Measurements from ENCODE around the gene RNF121. TPM values are rescaled to one million over a fixed set of nuclear protein-coding genes. Genes with fewer than 3 reads are reported as not detected.

Gene RNF121
- total RNA-seq, 2 experiments from 2014 or later: 29.9 to 32.8 TPM

GRCh38 chr11:71917646-71918140 lies 11.2 kb upstream of the RNF121 start:
- Mint-ChIP-seq H3K4me1 (no peaks in the 10 kb centered on the region), H3K27me3 (no peaks in the 10 kb centered on the region), H3K36me3 (peaks cover 27% of the 10 kb centered on the region), H3K4me3 (no peak overlapping the region), H3K9me3 (no peaks in the 10 kb centered on the region), H3K27ac (no peak overlapping the region)
- POLR2A ChIA-PET: no interaction called here
- no peak for ATAC-seq (ENCODE audit: low read depth)
- no peak for DNase-seq

- Mint-ChIP-seq H3K27me3 (no peaks in the 10 kb centered on the region), H3K4me1 (peaks cover 28% of the 10 kb centered on the region), H3K36me3 (peaks cover 19% of the 10 kb centered on the region), H3K9me3 (no peaks in the 10 kb centered on the region), H3K27ac (peak within 1 kb of the TSS; percentile 99), H3K4me3 (peak within 1 kb of the TSS; percentile 93)
- ATAC-seq (ENCODE audit: low read depth): peak; percentile 81
- POLR2A ChIA-PET: interaction anchor here (0.6 to 1.7 kb wide), 10 partner anchors 19 to 506 kb away, joined by 3 to 8 read pairs (median 4); partner anchors contain the start of genes ANAPC15, CLPB and IL18BP
- peak; percentile 75 for DNase-seq
Observed at GRCh38 chr11:71927820-71928736, 768 bp upstream of the RNF121 start, which contains the start of gene XNDC1N. Gene XNDC1N (minus strand): TSS chr11:71928594. CDS start chr11:71923353, 5,241 bp downstream.

GRCh38 chr11:71929491-71929890 lies 645 bp downstream of the RNF121 start:
- Mint-ChIP-seq H3K4me3 (peak overlapping the region; percentile 93), H3K9me3 (no peaks in the 10 kb centered on the region), H3K36me3 (peaks cover 19% of the 10 kb centered on the region), H3K4me1 (peaks cover 35% of the 10 kb centered on the region), H3K27me3 (no peaks in the 10 kb centered on the region), H3K27ac (peak overlapping the region; percentile 99)
- DNase-seq (no peak), ATAC-seq (ENCODE audit: low read depth) (no peak)
- POLR2A ChIA-PET: interaction anchor here (1.2 to 1.5 kb wide), 3 partner anchors 20 to 183 kb away, joined by 3 to 4 read pairs (median 4); partner anchors contain the start of gene ANAPC15

- POLR2A ChIA-PET: no interaction called here
- Mint-ChIP-seq H3K27me3 (no peaks in the 10 kb centered on the region), H3K4me3 (peak overlapping the region; percentile 93), H3K9me3 (no peaks in the 10 kb centered on the region), H3K4me1 (peaks cover 36% of the 10 kb centered on the region), H3K27ac (no peak overlapping the region), H3K36me3 (peaks cover 12% of the 10 kb centered on the region)
- ATAC-seq (ENCODE audit: low read depth) (no peak), DNase-seq (no peak)
Observed at GRCh38 chr11:71930556-71931244, 1.9 kb downstream of the RNF121 start.

GRCh38 chr11:71931245-71931602 lies 2.4 kb downstream of the RNF121 start:
- no peak overlapping the region for H3K27ac Mint-ChIP-seq
- peak overlapping the region; percentile 21 for H3K4me3 Mint-ChIP-seq
- no peaks in the 10 kb centered on the region for H3K9me3 Mint-ChIP-seq
- H3K4me1 Mint-ChIP-seq: peaks cover 36% of the 10 kb centered on the region
- DNase-seq (no peak), ATAC-seq (ENCODE audit: low read depth) (no peak)
- POLR2A ChIA-PET: no interaction called here
- no peaks in the 10 kb centered on the region for H3K27me3 Mint-ChIP-seq
- peaks cover 10% of the 10 kb centered on the region for H3K36me3 Mint-ChIP-seq

- no peaks in the 10 kb centered on the region for H3K9me3 Mint-ChIP-seq
Observed at GRCh38 chr11:71933141-71933933, 4.5 kb downstream of the RNF121 start.

GRCh38 chr11:71934213-71934612 lies 5.4 kb downstream of the RNF121 start:
- ATAC-seq (ENCODE audit: low read depth) (no peak), DNase-seq (no peak)
- POLR2A ChIA-PET: no interaction called here
- H3K9me3 Mint-ChIP-seq: no peaks in the 10 kb centered on the region
- H3K36me3 Mint-ChIP-seq: peaks cover 4% of the 10 kb centered on the region
- H3K27ac Mint-ChIP-seq: no peak overlapping the region
- H3K4me3 Mint-ChIP-seq: no peak overlapping the region
- H3K4me1 Mint-ChIP-seq: peaks cover 29% of the 10 kb centered on the region
- H3K27me3 Mint-ChIP-seq: no peaks in the 10 kb centered on the region

More at GRCh38 chr11:71933141-71933933, 4.5 kb downstream of the RNF121 start:
- POLR2A ChIA-PET: no interaction called here
- H3K27ac Mint-ChIP-seq: no peak overlapping the region
- no peaks in the 10 kb centered on the region for H3K27me3 Mint-ChIP-seq
- peaks cover 8% of the 10 kb centered on the region for H3K36me3 Mint-ChIP-seq
- no peak for DNase-seq
- peaks cover 32% of the 10 kb centered on the region for H3K4me1 Mint-ChIP-seq
- ATAC-seq (ENCODE audit: low read depth): no peak
- H3K4me3 Mint-ChIP-seq: no peak overlapping the region

GRCh38 chr11:71935338-71935925 lies 6.6 kb downstream of the RNF121 start:
- DNase-seq (no peak), ATAC-seq (ENCODE audit: low read depth) (no peak)
- no peak overlapping the region for H3K4me3 Mint-ChIP-seq
- H3K27me3 Mint-ChIP-seq: no peaks in the 10 kb centered on the region
- POLR2A ChIA-PET: no interaction called here
- H3K27ac Mint-ChIP-seq: no peak overlapping the region
- H3K9me3 Mint-ChIP-seq: no peaks in the 10 kb centered on the region
- peaks cover 18% of the 10 kb centered on the region for H3K4me1 Mint-ChIP-seq
- peaks cover 6% of the 10 kb centered on the region for H3K36me3 Mint-ChIP-seq

GRCh38 chr11:71936825-71937224 lies 8.0 kb downstream of the RNF121 start:
- POLR2A ChIA-PET: no interaction called here
- Mint-ChIP-seq H3K36me3 (peaks cover 3% of the 10 kb centered on the region), H3K9me3 (no peaks in the 10 kb centered on the region)

GRCh38 chr11:71937826-71938225 lies 9.0 kb downstream of the RNF121 start:
- H3K4me1 Mint-ChIP-seq: peaks cover 8% of the 10 kb centered on the region
- no peak for ATAC-seq (ENCODE audit: low read depth)
- no peak overlapping the region for H3K27ac Mint-ChIP-seq
- no peak for DNase-seq
- H3K4me3 Mint-ChIP-seq: no peak overlapping the region
- H3K36me3 Mint-ChIP-seq: peaks cover 4% of the 10 kb centered on the region
- no peaks in the 10 kb centered on the region for H3K9me3 Mint-ChIP-seq
- no peaks in the 10 kb centered on the region for H3K27me3 Mint-ChIP-seq
- POLR2A ChIA-PET: no interaction called here

More at GRCh38 chr11:71936825-71937224, 8.0 kb downstream of the RNF121 start:
- ATAC-seq (ENCODE audit: low read depth): no peak
- DNase-seq: no peak
- H3K4me3 Mint-ChIP-seq: no peak overlapping the region
- H3K27me3 Mint-ChIP-seq: no peaks in the 10 kb centered on the region
- no peak overlapping the region for H3K27ac Mint-ChIP-seq
- peaks cover 10% of the 10 kb centered on the region for H3K4me1 Mint-ChIP-seq

GRCh38 chr11:71940561-71941219 lies 11.8 kb downstream of the RNF121 start:
- H3K36me3 Mint-ChIP-seq: peaks cover 9% of the 10 kb centered on the region
- no peak for ATAC-seq (ENCODE audit: low read depth)

GRCh38 chr11:71946144-71946571 lies 17.3 kb downstream of the RNF121 start:
- Mint-ChIP-seq H3K4me1 (peaks cover 9% of the 10 kb centered on the region), H3K4me3 (no peak overlapping the region), H3K9me3 (no peaks in the 10 kb centered on the region), H3K36me3 (peaks cover 11% of the 10 kb centered on the region), H3K27ac (no peak overlapping the region), H3K27me3 (no peaks in the 10 kb centered on the region)
- DNase-seq (no peak), ATAC-seq (ENCODE audit: low read depth) (no peak)
- POLR2A ChIA-PET: no interaction called here

More at GRCh38 chr11:71940561-71941219, 11.8 kb downstream of the RNF121 start:
- H3K4me1 Mint-ChIP-seq: peaks cover 3% of the 10 kb centered on the region
- no peak overlapping the region for H3K4me3 Mint-ChIP-seq
- DNase-seq: no peak
- no peak overlapping the region for H3K27ac Mint-ChIP-seq
- H3K9me3 Mint-ChIP-seq: no peaks in the 10 kb centered on the region
- no peaks in the 10 kb centered on the region for H3K27me3 Mint-ChIP-seq
- POLR2A ChIA-PET: no interaction called here

All from activated naive CD8-positive, alpha-beta T cell treated with anti-CD3 and anti-CD28 coated beads, Interleukin-2, amount 10 ng/mL, durations not matched to agents 7 days and 5 days (primary cell).